Measurements from ENCODE around the gene PCSK7.
"Not testable (repeated sequence)": the region's sequence is repeated elsewhere in the genome, so short reads cannot be mapped to it uniquely, and the experiment has no call there.

Gene PCSK7

GRCh38 chr11:117197516-117198456 is 34.1 kb downstream of the PCSK7 start:
- DNase-seq: no peak

- DNase-seq: no peak
These were observed 34.9 kb downstream of the PCSK7 start for GRCh38 chr11:117197006-117197405.

GRCh38 chr11:117195761-117196160 is 36.1 kb downstream of the PCSK7 start:
- no peak for DNase-seq

- no peak for DNase-seq
These were observed 36.6 kb downstream of the PCSK7 start for GRCh38 chr11:117195258-117195657.

GRCh38 chr11:117194267-117194666 is 37.6 kb downstream of the PCSK7 start:
- DNase-seq: no peak

- DNase-seq: no peak
These were observed 38.5 kb downstream of the PCSK7 start for GRCh38 chr11:117193130-117194020.

GRCh38 chr11:117192401-117192875 is 39.4 kb downstream of the PCSK7 start:
- DNase-seq: no peak

- no peak for DNase-seq
These were observed 40.0 kb downstream of the PCSK7 start for GRCh38 chr11:117191680-117192400.

GRCh38 chr11:117189941-117190544 is 41.8 kb downstream of the PCSK7 start:
- DNase-seq: no peak

GRCh38 chr11:117189191-117189940 is 42.5 kb downstream of the PCSK7 start:
- DNase-seq: no peak

- DNase-seq: no peak
These were observed 43.2 kb downstream of the PCSK7 start for GRCh38 chr11:117188620-117189081.

GRCh38 chr11:117187799-117188481 is 43.9 kb downstream of the PCSK7 start:
- DNase-seq: no peak

GRCh38 chr11:117187428-117187798 is 44.5 kb downstream of the PCSK7 start:
- DNase-seq: no peak

GRCh38 chr11:117187007-117187406 is 44.9 kb downstream of the PCSK7 start:
- DNase-seq: no peak

- no peak for DNase-seq
These were observed 45.5 kb downstream of the PCSK7 start for GRCh38 chr11:117186431-117186761.

GRCh38 chr11:117185736-117186430 is 46.0 kb downstream of the PCSK7 start:
- no peak for DNase-seq

- no peak for DNase-seq
These were observed 48.0 kb downstream of the PCSK7 start for GRCh38 chr11:117183724-117184349.

GRCh38 chr11:117183178-117183577 is 48.7 kb downstream of the PCSK7 start:
- not testable (repeated sequence) for DNase-seq

- no peak for DNase-seq
These were observed 49.3 kb downstream of the PCSK7 start for GRCh38 chr11:117182551-117182935.

Measured in activated CD4-positive, alpha-beta T cell treated with anti-CD3 and anti-CD28 coated beads for 48 hours (primary cell).